Forelimb muscle (tissue), 1 donor: Measurements from ENCODE around the gene C2CD4D. TPM values are rescaled to one million over a fixed set of nuclear protein-coding genes. Genes with fewer than 3 reads are reported as not detected.

Source experiments
- DNase-seq: peaks from one replicate; pipeline ENCODE4 v3.0.0-alpha.2; 2013; ENCODE audit warnings: low read depth
- polyA plus RNA-seq: library from polyadenylated mRNA; unstranded; fragments of 120-200 nt; gene quantifications from one replicate; pipeline ENCODE4 v1.2.1, GENCODE V29; 2013; ENCODE audit not compliant: insufficient read length

C2CD4D gene
- polyA plus RNA-seq, 1 donor = 0.23 TPM

GRCh38 chr1:151814971-151815545 is 24.6 kb downstream of the C2CD4D start:
- DNase-seq = no peak

GRCh38 chr1:151814426-151814825 is 25.2 kb downstream of the C2CD4D start:
- DNase-seq = no peak

DNA sequence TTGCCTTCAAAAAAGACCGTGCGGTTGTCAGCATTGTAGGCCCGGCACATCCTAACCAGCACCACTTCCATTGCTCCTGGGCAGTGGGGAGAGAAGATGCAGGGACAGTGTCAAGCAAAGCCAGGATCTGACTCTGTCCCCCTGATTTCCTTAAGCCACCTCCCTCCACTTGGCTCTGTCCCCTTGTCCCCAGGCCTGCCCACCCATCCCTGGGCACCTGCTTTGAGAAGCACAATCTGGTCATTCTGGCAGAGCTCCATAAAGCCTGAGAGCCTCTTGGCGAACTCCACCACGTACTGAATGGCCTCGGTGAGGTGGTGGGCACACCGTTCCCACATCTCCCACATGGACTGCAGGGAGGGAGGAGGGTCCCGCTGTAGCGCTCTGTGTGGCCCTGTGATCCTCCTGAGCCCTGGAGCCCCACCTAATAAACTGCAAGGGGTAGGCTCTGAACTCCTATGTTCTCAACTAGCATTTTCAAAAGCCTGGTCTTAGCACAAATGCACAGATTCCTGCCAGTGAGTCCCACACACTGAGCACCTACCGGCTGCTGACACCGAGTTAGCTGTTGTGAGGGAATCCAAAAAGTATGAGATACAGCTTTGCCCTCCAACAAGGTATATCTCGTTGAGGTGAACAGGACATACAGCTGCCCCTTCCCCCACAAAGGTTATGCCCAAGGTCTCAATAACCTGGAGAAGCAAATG is 26.2 kb downstream of the C2CD4D start:
- no peak for DNase-seq

- no peak for DNase-seq
Observed at GRCh38 chr1:151811181-151811580, 28.4 kb downstream of the C2CD4D start.

- DNase-seq = no peak
Observed at GRCh38 chr1:151809985-151810556, 29.5 kb downstream of the C2CD4D start.

- no peak for DNase-seq
Observed at GRCh38 chr1:151809290-151809984, 30.2 kb downstream of the C2CD4D start.

- DNase-seq = no peak
Observed at GRCh38 chr1:151807766-151808165, 31.9 kb downstream of the C2CD4D start.

GRCh38 chr1:151807131-151807530 is 32.5 kb downstream of the C2CD4D start:
- DNase-seq = no peak

- DNase-seq = no peak
Observed at GRCh38 chr1:151806170-151806569, 33.5 kb downstream of the C2CD4D start.

- no peak for DNase-seq
Observed at GRCh38 chr1:151805066-151805820, 34.4 kb downstream of the C2CD4D start, which contains the start of gene LINGO4. LINGO4 (minus strand) TSS chr1:151805419; CDS start chr1:151802704, 2,715 bp downstream.

DNA sequence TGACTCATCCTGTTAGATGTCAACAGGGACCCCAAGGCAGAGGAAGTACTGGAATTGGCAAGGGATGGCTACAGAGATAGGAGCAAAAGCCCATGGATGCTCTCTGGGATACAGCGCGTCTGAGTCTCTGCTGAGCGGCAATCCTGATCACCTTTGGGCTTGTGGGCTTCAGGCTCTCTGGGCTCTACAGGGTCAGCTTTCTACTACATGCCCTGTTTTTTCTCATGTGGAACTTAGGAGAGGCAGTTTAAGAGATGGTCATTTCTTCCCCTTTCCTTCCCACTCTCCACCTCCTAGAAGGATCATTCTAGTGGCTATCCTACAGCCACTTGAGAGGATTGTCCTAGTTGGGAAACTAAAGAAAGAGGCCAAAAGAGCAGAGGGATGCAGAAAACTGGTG is 35.7 kb downstream of the C2CD4D start:
- no peak for DNase-seq

DNA sequence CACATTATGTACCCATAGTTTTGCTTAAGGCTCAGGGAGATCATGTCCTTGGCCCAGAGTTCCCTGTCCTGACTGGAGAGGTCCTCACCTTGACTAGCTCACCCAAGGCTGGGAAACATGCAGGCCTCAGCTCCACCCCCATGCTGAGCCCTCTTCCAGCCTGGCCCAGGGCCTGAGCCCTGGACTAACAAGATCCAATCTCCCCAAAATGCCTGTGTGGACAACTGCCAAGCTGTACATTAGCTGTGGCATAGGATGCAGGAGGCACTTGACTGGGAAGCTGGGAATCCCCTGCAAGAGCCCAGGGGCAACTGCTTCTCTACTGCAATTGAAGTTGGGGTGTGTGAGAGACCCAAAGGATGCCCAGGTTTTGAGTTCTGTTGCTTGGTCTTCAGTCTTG is 36.5 kb downstream of the C2CD4D start:
- DNase-seq = no peak

- DNase-seq = no peak
Observed at GRCh38 chr1:151802372-151802771, 37.2 kb downstream of the C2CD4D start.

GRCh38 chr1:151801846-151802245 is 37.8 kb downstream of the C2CD4D start:
- DNase-seq = no peak

DNA sequence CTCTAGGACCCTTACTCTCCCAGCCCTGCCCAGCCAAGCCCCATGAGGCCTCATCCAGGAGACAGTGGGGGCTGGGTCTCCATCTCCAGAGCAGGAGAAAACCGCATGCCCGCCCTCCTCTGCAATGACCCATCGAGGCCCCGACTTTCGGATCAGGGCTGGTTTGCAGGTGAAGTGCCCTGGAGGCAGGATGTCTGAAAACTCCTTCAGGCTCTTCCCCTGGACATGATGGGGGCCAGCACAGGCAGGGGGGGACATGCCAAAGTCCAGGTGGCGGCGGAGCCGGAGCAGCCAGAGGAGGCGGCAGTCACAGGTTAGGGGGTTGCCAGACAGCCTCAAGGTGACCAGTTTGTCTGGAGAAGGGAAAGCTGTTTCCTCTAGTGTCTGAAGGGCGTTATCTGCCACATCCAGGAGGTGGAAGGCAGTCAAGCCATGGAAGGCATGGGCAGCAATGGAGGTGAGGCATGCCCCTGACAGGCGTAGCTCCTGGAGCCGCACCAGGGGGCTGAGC is 38.3 kb downstream of the C2CD4D start:
- DNase-seq = no peak

- DNase-seq = no peak
Observed at GRCh38 chr1:151800830-151801229, 38.8 kb downstream of the C2CD4D start.

- no peak for DNase-seq
Observed at GRCh38 chr1:151799179-151800022, 40.2 kb downstream of the C2CD4D start.

DNA sequence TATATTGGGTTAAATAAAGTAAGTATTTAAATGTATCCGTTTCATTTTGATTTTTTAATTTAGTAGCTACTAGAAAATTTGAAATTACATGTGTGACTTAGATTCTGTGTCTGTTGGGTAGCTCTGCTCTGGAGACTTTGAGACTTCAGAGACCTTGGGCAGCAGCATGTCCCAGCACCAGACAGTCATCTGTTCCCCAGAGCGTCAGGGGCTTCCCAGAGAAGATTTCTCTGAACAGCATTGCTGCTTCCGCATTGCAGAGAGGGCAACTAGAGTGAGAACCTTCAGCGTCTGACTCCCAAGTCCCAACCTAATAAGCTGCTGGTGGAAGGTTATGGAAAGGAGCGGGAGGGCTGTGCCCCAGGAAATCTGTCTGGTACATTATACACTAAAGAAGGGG is 41.0 kb downstream of the C2CD4D start:
- no peak for DNase-seq

DNA sequence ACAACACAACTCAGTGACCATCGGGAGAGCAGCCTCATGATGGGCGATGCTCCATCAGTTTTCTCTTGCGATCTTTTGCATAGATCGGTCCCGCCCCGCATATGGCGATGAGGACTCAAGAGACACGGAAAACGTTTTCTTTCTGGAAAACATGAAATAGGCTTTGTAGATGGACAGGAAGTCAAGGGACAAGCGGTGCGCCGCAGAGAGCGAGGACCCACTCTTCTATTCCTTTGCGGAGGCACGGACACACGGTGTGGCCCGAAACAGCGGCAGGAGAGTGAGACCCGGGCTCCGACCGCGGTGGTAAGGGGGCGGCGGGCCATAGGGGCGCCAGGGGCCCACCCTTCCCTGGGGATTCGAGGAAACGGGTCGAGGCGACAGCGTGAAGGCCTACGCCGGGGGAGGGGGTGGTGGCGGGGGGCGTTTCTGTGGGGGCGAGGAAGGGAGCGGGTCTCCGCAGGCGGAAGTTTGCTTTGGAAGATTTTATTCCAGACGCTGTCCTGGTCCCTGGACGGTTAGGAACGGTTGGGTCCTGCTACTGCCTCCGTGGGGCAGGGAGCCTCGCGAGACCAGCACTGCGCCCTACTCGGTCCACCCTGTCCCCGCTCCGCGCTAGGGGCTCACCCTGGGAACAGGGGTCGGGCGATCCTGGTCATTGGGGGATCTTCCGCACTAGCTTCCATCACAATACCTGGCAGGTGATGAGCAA is 48.5 kb downstream of the C2CD4D start:
- no peak for DNase-seq
